Kidney epithelial cell (primary cell): ENCODE data around the gene SETD4. TPM values are rescaled to one million over a fixed set of nuclear protein-coding genes. Genes with fewer than 3 reads are reported as not detected.

Source experiments
- DNase-seq: peaks from one replicate; pipeline ENCODE4 v3.0.0-alpha.2; 2010; ENCODE audit warnings: low read depth
- H3K27me3 ChIP-seq: 2 replicates; pipeline ENCODE4 v1.6.0; 2011; ENCODE audit warnings: low read length; ENCODE audit not compliant: control insufficient read depth, insufficient read depth
- H3K36me3 ChIP-seq: 2 replicates; pipeline ENCODE4 v1.5.1; 2011; ENCODE audit warnings: low read length; ENCODE audit not compliant: control insufficient read depth, insufficient read depth
- H3K4me3 ChIP-seq: 2 replicates; pipeline ENCODE4 v1.5.1; 2011; ENCODE audit warnings: low read depth, mild to moderate bottlenecking, control low read depth, low read length
- CTCF ChIP-seq: IDR thresholded peaks from 2 replicates; pipeline ENCODE4 v1.5.1; 2011; ENCODE audit warnings: mild to moderate bottlenecking, moderate library complexity, low read length, control low read depth, inconsistent platforms; ENCODE audit not compliant: insufficient read depth, poor library complexity, severe bottlenecking
- total RNA-seq: library from RNA; depleted of rRNA; stranded (reverse); fragments of >200 nt; gene quantifications from 2 replicates; pipeline ENCODE4 v1.2.3, GENCODE V29; 2015

The SETD4 gene
- total RNA-seq, 1 donor from 2014 or later = 17.9 TPM

GRCh38 chr21:36041910-36042309, 18.4 kb downstream of the SETD4 start:
- no peak for TF ChIP-seq CTCF
- DNase-seq = no peak
- no peak overlapping the region for H3K4me3 ChIP-seq
- peaks cover 1% of the 10 kb centered on the region for H3K36me3 ChIP-seq
- no peaks in the 10 kb centered on the region for H3K27me3 ChIP-seq

- Histone ChIP-seq H3K27me3 (no peaks in the 10 kb centered on the region), H3K4me3 (no peak overlapping the region), H3K36me3 (peaks cover 3% of the 10 kb centered on the region)
- DNase-seq = no peak
- no peak for TF ChIP-seq CTCF
Measured at GRCh38 chr21:36040389-36040788, 19.9 kb downstream of the SETD4 start.

DNA sequence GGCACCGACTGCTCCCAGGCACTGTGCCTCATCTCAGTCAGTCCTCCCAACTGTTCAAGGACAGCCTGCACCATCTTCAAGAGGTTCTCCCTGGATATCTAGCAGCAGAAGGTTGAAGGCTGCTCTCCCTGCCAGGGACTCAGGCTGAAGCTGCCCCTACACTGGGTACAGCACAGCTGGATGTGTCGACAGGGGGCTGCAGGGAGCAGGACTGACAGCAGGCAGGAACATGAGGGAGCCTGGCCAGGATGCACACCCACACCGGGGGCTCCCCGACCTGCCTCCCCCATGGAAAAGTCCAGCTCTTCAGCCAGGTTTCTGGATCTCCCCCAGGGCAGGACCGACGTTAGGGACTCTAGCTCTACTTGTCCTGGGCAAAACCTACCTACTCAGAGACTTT, 20.5 kb downstream of the SETD4 start:
- DNase-seq = no peak
- Histone ChIP-seq H3K27me3 (no peaks in the 10 kb centered on the region), H3K36me3 (peaks cover 3% of the 10 kb centered on the region), H3K4me3 (no peak overlapping the region)
- TF ChIP-seq CTCF = no peak

- Histone ChIP-seq H3K36me3 (peaks cover 2% of the 10 kb centered on the region), H3K4me3 (no peak overlapping the region), H3K27me3 (no peaks in the 10 kb centered on the region)
- no peak for DNase-seq
- TF ChIP-seq CTCF = no peak
Measured at GRCh38 chr21:36038701-36039497, 21.4 kb downstream of the SETD4 start.

DNA sequence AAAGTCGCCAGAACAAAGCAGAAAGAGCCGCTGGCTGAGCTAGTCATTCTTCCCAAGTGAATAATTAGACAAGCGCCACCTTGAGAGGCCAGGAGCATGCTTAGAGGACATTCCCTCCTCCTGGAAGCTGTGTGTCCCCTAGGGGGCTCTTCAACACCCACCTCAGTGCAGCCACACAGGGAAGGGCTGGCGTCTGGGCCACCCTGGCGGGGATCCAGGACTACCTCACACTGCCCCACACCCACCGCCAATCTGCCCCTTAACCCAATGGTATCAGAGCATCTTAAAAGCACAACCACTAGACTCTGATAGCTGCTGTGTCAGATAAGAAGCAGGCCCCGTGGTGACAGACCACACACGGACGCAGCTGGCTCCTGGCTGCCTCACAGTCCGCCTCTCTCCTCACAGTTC, 24.9 kb downstream of the SETD4 start:
- peak; percentile 38 for TF ChIP-seq CTCF
- Histone ChIP-seq H3K4me3 (no peak overlapping the region), H3K27me3 (no peaks in the 10 kb centered on the region), H3K36me3 (peaks cover 2% of the 10 kb centered on the region)
- DNase-seq = no peak
